SIG-M5 treated with dmso at 0.1 percent for 504 hours (cell line): ENCODE results near the gene SUFU.
"Not testable (repeated sequence)": the region's sequence is repeated elsewhere in the genome, so short reads cannot be mapped to it uniquely, and the experiment has no call there.

Experiments used
- DNase-seq: peaks from one replicate; lab custom pipeline; 2025; ENCODE audit not compliant: unreplicated experiment; lab: John Stamatoyannopoulos, UW

SUFU gene

GRCh38 chr10:102511583-102512274, 8.0 kb downstream of the SUFU start:
- DNase-seq, result peak; percentile 74

- DNase-seq, result no peak
These were observed 10.9 kb downstream of the SUFU start for GRCh38 chr10:102514487-102515311.

- no peak for DNase-seq
These were observed 12.0 kb downstream of the SUFU start for GRCh38 chr10:102515724-102516123.

GRCh38 chr10:102517553-102517952, 13.8 kb downstream of the SUFU start:
- no peak for DNase-seq

GRCh38 chr10:102519246-102519825, 15.6 kb downstream of the SUFU start:
- no peak for DNase-seq

- DNase-seq, result no peak
These were observed 19.1 kb downstream of the SUFU start for GRCh38 chr10:102522874-102523249.

- no peak for DNase-seq
These were observed 19.7 kb downstream of the SUFU start for GRCh38 chr10:102523250-102524029.

GRCh38 chr10:102524746-102525145, 21.0 kb downstream of the SUFU start:
- no peak for DNase-seq

GRCh38 chr10:102527546-102527945, 23.8 kb downstream of the SUFU start:
- no peak for DNase-seq

- DNase-seq, result no peak
These were observed 30.6 kb downstream of the SUFU start for GRCh38 chr10:102534333-102534732.

GRCh38 chr10:102534966-102535365, 31.2 kb downstream of the SUFU start:
- not testable (repeated sequence) for DNase-seq

GRCh38 chr10:102535481-102536147, 31.8 kb downstream of the SUFU start:
- DNase-seq, result no peak

GRCh38 chr10:102537367-102537766, 33.6 kb downstream of the SUFU start:
- DNase-seq, result no peak

GRCh38 chr10:102537948-102538347, 34.2 kb downstream of the SUFU start:
- DNase-seq, result no peak

- no peak for DNase-seq
These were observed 35.0 kb downstream of the SUFU start for GRCh38 chr10:102538811-102539210.

GRCh38 chr10:102540023-102540422, 36.3 kb downstream of the SUFU start:
- peak; percentile 12 for DNase-seq

- DNase-seq, result no peak
These were observed 39.1 kb downstream of the SUFU start for GRCh38 chr10:102542800-102543418.

- DNase-seq, result no peak
These were observed 41.6 kb downstream of the SUFU start for GRCh38 chr10:102545265-102545871.

- no peak for DNase-seq
These were observed 42.2 kb downstream of the SUFU start for GRCh38 chr10:102545997-102546396.
